ENCODE measurements around the gene RFLNA. TPM values are rescaled to one million over a fixed set of nuclear protein-coding genes. Genes with fewer than 3 reads are reported as not detected.

RFLNA gene
- total RNA-seq, 1 experiment from 2014 or later: 5.4 TPM

DNA sequence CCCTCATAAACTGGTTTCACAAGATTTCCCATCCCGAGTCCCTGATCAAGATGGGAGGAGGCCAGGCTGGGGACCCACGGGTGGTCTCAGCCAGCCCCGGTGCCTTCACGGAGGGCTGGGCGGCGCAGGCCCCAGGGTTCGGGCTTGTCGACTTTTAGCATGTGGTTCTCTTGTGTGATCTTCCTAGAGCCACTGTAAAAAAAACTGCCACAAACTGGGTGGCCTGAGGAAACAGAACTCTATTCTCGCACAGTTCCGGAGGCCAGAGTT is 12.6 kb downstream of the RFLNA start:
- BruUV-seq (replicated peaks): no TSS peak
- Histone ChIP-seq H3K36me3 (ENCODE audit: control insufficient read depth, insufficient read depth, low read length) (no peaks in the 10 kb centered on the region), H3K27ac (ENCODE audit: low read length) (no peak overlapping the region), H3K9me3 (ENCODE audit: control insufficient read depth, insufficient read depth, low read depth, low read length) (no peaks in the 10 kb centered on the region), H3K27me3 (ENCODE audit: control insufficient read depth, insufficient read depth, low read length) (no peaks in the 10 kb centered on the region), H3K4me1 (ENCODE audit: control insufficient read depth, insufficient read depth, low read length) (no peaks in the 10 kb centered on the region), H3K4me3 (ENCODE audit: low read depth in 2 of 2, low read length in 2 of 2) (no peak overlapping the region)
- TF ChIP-seq POLR2AphosphoS5 (IDR thresholded peaks at IDR 0.05; ENCODE audit: low read depth, low read length): no peak
- no peak for TF ChIP-seq TCF7L2 (IDR thresholded peaks at IDR 0.05; ENCODE audit: low read depth, low read length)
- TF ChIP-seq, protein P1, sequence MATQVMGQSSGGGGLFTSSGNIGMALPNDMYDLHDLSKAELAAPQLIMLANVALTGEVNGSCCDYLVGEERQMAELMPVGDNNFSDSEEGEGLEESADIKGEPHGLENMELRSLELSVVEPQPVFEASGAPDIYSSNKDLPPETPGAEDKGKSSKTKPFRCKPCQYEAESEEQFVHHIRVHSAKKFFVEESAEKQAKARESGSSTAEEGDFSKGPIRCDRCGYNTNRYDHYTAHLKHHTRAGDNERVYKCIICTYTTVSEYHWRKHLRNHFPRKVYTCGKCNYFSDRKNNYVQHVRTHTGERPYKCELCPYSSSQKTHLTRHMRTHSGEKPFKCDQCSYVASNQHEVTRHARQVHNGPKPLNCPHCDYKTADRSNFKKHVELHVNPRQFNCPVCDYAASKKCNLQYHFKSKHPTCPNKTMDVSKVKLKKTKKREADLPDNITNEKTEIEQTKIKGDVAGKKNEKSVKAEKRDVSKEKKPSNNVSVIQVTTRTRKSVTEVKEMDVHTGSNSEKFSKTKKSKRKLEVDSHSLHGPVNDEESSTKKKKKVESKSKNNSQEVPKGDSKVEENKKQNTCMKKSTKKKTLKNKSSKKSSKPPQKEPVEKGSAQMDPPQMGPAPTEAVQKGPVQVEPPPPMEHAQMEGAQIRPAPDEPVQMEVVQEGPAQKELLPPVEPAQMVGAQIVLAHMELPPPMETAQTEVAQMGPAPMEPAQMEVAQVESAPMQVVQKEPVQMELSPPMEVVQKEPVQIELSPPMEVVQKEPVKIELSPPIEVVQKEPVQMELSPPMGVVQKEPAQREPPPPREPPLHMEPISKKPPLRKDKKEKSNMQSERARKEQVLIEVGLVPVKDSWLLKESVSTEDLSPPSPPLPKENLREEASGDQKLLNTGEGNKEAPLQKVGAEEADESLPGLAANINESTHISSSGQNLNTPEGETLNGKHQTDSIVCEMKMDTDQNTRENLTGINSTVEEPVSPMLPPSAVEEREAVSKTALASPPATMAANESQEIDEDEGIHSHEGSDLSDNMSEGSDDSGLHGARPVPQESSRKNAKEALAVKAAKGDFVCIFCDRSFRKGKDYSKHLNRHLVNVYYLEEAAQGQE (IDR thresholded peaks at IDR 0.05; ENCODE audit: insufficient read depth in 1 of 2, low read depth in 2 of 2, low read length in 1 of 2): no peak
- TF ChIP-seq, protein P2, sequence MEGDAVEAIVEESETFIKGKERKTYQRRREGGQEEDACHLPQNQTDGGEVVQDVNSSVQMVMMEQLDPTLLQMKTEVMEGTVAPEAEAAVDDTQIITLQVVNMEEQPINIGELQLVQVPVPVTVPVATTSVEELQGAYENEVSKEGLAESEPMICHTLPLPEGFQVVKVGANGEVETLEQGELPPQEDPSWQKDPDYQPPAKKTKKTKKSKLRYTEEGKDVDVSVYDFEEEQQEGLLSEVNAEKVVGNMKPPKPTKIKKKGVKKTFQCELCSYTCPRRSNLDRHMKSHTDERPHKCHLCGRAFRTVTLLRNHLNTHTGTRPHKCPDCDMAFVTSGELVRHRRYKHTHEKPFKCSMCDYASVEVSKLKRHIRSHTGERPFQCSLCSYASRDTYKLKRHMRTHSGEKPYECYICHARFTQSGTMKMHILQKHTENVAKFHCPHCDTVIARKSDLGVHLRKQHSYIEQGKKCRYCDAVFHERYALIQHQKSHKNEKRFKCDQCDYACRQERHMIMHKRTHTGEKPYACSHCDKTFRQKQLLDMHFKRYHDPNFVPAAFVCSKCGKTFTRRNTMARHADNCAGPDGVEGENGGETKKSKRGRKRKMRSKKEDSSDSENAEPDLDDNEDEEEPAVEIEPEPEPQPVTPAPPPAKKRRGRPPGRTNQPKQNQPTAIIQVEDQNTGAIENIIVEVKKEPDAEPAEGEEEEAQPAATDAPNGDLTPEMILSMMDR (IDR thresholded peaks at IDR 0.05): no peak
- no peak for TF ChIP-seq SIN3A (IDR thresholded peaks at IDR 0.05; ENCODE audit: borderline replicate concordance, insufficient read depth, low read depth, low read length)
- POLR2A ChIA-PET: no interaction called here
- intact Hi-C loops (cut with micrococcal nuclease; ENCODE audit: unreplicated experiment): no loop called here
- CTCF ChIA-PET: interaction anchor here (0.6 kb wide), 1 partner anchor 11 kb away, joined by 3 read pairs; no protein-coding TSS in a partner anchor
- in situ Hi-C loops (cut with HindIII; ENCODE audit: low pct_unique_long_range_greater_than_20kb, low sequenced_read_pairs): no loop called here
- DNase-seq (ENCODE audit: low read depth, low spot score) (no peak), ATAC-seq (no peak)

DNA sequence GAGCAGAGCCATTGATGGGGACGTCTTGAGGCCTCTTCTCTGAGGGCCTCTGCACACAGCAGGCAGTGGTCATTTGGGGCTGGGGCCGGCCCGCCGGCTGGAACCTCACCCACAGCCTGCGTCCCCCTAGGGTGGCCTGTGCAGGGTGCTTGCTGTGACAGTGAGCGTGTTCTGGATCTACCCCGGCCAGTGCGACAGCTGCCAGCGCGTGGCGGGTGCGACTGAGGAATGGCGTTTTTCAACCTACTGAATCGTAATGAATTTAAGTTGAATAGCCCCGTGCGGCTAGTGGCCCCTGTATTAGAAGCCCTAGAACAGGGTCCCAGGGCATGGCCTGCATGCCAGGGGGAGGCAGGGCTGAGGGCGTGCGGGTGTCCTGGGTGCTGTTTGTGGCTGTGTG is 13.8 kb downstream of the RFLNA start:
- Histone ChIP-seq H3K4me3 (ENCODE audit: low read depth in 2 of 2, low read length in 2 of 2) (no peak overlapping the region), H3K4me1 (ENCODE audit: control insufficient read depth, insufficient read depth, low read length) (no peaks in the 10 kb centered on the region), H3K27me3 (ENCODE audit: control insufficient read depth, insufficient read depth, low read length) (no peaks in the 10 kb centered on the region), H3K36me3 (ENCODE audit: control insufficient read depth, insufficient read depth, low read length) (no peaks in the 10 kb centered on the region), H3K9me3 (ENCODE audit: control insufficient read depth, insufficient read depth, low read depth, low read length) (no peaks in the 10 kb centered on the region), H3K27ac (ENCODE audit: low read length) (no peak overlapping the region)
- no TSS peak for BruUV-seq (replicated peaks)
- TF ChIP-seq TCF7L2 (IDR thresholded peaks at IDR 0.05; ENCODE audit: low read depth, low read length) (no peak), POLR2AphosphoS5 (IDR thresholded peaks at IDR 0.05; ENCODE audit: low read depth, low read length) (no peak), SIN3A (IDR thresholded peaks at IDR 0.05; ENCODE audit: borderline replicate concordance, insufficient read depth, low read depth, low read length) (no peak)
- TF ChIP-seq, protein P2 (IDR thresholded peaks at IDR 0.05): no peak
- TF ChIP-seq, protein P1 (IDR thresholded peaks at IDR 0.05; ENCODE audit: insufficient read depth in 1 of 2, low read depth in 2 of 2, low read length in 1 of 2): no peak
- ChIA-PET POLR2A (no interaction called here), CTCF (no interaction called here)
- ATAC-seq (no peak), DNase-seq (ENCODE audit: low read depth, low spot score) (no peak)
- in situ Hi-C loops (cut with HindIII; ENCODE audit: low pct_unique_long_range_greater_than_20kb, low sequenced_read_pairs) (no loop called here), intact Hi-C loops (cut with micrococcal nuclease; ENCODE audit: unreplicated experiment) (no loop called here)
